GM18508 (cell line): Measurements from ENCODE around the gene RGS6.

Source experiments
- ATAC-seq: cut with Tn5 transposase; IDR thresholded peaks from one replicate; pipeline ENCODE4 v1.9.1; 2021; ENCODE audit warnings: moderate number of reproducible peaks; ENCODE audit not compliant: insufficient read depth, unreplicated experiment

RGS6 gene

DNA sequence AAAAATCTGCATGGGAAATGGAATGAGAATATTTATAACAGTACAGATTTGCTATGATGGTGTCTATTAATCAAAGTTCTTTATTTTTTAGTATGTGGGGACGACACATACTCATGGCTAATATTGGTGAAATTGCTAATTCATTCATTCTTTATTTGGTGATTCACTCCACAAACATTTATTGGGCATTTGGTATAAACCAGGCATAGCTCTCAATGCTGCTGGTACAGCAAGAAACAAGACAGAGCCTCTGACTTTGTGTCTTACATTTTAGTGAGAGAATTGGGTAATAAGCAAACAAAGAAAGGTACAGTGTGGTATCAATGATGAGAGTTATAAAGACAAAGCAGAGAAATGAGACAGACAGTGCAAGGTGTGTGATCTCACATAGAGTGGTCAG, 129.5 kb downstream of the RGS6 start:
- ATAC-seq, result no peak

DNA sequence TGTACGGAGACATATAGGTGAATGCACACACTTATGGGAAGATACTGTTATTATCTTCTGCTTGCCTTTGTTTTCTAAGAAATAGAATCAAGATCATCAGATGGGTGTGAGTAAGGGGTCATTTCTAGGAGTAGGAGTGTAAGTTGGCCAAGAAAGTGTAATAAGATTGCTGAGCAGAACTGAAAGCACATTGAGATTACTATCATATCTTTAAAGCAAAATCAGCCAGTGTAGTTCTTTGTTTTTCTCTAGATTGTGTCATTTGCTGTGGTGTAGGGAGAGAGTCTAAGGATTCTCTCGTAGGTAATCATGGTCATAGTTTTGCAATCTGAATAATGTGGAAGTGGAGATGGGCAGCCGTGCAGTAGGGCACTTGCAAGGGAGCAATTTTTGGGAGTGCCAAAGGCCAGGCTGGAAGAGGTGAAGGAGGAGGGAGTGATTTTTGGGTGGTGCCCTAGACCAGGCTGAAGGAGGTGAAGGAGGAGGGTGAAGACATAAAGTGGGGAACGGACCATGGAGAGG, 131.6 kb downstream of the RGS6 start:
- ATAC-seq, result no peak

DNA sequence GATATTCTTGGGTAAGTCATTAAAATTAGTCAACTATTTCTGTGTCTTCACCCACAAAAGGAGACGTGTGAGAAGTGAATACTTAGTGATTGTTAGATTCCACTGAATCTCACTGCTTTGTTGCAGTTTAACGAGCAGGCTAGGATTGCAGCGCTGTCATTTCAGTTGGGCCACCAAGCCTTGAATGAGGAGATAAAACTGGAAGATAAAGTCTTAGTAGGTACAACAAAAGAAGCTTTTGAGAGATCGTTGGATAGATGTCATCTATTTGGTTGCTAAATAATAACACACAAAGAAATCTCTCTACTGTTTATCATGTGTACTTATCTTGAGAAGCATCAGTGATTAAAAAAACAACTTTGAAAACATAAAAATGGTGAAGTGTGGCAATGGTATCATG, 132.3 kb downstream of the RGS6 start:
- no peak for ATAC-seq

DNA sequence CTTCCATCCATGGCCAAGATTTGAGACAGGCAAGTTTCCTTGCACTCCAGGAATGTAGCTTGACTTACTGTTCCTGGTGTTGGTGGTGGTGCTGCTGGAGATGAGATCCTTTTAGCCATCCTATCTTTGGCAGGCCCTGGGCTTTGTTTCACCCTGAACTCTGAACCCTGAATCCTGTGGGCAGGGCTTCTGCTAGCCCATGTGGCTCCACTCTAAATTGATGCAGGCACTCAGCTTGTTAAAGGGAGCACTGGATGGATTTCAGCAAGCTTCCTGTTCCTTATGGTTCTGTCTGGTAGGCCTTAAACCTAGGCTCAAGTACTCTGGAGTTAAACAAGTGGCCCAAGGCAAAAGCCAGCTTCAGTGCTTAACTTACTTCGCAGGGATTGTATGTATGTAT, 138.2 kb downstream of the RGS6 start:
- ATAC-seq, result no peak

DNA sequence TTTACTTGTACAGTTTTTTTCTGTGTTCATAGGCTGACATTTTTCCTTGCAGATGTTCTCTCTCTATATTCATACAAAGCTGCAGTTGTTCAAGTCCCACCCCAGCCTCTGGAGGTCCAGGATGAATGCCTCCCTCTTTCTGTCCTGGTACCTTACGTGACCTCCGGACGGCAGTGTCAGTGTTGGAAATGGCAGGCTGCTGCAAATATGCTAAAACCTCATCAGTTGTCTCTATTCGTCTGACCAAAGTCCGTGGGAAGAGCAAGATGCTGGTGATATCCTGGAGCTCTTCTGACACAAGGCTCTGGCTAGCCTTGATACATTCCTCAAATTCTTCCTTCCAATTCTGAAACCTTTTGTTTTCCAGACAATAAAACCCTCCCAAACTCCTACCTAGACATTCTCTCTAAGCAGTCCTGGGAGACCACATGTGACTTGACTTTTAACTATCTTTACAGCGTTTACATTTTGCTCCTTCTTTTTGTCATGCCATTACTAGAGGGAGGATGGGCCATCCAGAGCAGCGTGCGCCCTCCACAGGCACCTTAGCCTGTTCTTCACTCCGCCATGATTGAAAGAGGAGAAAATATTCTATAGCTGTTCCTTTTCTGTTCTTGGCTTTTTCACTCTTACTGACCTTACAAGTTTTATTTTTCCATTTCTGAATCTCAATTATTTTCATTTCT, 143.6 kb downstream of the RGS6 start:
- no peak for ATAC-seq

DNA sequence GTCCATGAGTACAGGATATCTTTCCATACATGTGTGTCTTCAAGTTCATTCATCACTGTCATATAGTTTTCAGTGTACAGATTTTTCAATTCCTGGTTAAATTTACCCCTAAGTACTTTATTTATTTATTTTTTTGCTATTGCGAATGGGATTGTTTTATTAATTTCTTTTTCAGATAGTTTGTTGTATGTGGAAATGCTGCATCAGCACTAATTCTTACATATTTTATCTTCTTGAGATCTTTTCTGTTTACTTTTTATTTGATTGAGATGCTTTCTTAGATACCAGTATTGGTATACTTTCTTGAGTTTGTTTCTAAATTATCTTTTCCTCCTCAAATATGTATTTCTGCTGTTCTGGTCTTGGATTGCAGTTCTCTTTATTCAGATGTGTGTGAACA, 148.9 kb downstream of the RGS6 start:
- no peak for ATAC-seq

DNA sequence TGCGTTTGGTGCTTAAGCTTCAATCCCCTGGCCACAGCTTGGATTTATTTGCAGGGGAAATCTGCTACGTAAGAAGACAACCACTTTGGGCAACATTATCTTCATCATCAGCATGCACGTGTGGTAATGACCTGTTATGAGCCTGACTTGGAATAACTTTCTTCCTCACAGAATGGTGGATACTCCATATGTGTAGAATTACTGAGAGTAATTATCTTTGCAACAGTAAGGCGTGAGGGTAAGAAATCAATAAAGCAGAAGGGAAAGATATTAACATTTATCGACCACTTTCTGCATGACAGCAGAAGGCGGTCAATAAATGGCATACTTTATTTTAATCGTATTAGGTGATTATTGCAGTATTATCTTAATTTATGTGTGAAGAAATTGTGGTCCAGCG, 152.7 kb downstream of the RGS6 start:
- ATAC-seq, result no peak

DNA sequence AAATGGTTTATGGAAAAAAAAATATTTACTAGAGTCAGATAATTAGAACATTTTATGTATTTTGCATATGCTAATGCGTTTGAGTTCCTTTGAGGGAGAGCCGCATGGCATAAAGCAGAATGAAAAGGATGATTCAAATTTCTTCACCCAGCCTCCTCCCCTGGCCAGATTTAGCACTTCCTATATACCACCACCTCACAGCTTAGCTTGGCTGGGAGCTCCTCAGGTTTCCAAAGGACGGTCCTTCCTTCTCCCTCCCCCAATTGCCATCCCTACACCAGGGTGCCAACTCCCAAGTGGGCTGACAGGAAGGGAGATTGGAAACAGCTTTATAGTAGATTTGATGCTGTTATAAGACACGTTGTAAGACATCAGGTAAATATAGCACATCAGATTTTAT, 157.4 kb downstream of the RGS6 start:
- no peak for ATAC-seq

DNA sequence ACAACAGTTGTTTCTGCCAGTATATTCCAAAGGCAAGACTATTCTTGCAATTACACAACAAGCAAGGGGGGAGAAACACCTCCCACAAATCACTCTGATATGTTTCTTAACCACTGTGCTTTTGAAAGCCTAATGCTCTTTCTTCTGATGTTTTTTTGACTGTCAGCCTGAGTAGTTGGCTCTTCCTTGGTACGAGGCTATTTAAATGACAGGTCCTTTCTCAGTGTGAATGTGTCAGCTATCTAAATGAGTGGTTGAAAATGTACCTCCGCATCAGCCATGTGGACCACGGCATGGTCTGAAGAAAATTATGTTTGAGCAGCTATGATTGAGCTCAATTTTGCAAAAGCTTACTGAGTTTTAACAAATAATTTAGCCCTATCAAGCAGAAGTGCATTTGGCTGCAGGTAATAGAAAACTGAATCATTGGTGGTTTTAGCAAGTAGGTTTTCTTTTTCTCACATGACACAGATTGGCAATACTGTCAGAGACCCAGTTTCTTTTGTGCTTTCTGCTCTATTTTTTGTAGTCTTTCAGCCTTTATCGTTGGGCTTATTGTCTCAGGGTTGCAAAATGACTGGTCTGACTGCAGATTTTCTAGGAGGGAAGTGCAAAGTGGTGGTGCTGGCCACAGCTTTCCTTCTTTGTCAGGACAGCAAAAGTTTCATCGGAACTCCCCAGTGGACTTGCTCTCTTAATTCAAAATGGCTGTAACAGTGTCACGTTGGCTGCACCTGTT, 162.8 kb downstream of the RGS6 start:
- no peak for ATAC-seq

DNA sequence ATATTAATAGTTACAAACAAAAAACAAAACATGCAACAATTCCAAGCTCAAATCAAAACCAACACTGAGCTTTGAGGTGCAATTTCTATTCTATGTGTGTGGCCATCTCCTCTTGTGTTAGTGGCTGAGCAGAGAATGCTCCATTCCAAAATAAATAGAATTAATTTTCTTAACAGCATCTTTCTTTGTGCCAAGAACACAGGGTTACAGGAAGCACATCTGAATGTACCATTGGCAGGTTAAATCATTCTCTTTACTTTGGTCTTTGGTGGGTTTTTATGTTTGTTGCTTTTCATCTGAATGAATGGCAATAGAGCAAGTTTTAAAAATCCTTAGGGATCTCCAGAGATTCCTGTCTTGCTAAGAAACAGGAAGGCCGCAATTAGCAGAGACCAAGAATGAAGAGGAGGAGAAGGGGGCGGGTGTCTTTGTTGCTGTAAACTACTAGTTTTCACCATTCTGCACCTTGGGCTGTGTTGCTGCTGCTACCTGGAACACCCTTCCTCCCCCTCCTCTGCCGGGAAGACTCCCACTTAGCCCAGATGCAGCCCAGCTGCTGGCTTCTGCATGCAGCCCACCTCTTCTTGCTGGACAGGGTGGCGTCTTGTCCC, 165.0 kb downstream of the RGS6 start:
- ATAC-seq, result no peak

DNA sequence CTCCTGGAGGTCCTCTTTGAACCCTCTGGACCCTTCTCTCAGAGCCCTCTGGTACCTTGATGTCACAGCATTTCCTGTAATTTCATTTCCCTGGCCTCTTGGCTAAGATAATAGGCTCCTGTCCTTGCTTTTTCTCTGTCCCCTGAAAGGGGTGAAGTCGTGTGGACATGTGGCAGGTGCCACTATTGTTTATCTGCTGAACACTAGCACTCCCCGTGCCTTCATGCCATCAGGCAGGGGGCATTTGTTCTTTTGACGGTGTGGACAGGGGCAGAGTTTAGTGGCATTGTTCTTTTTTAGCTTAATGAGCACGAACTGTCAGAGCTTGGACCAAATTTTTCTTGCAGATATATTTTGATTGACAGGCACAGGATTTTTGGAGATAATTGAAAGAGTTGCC, 166.0 kb downstream of the RGS6 start:
- ATAC-seq, result no peak

DNA sequence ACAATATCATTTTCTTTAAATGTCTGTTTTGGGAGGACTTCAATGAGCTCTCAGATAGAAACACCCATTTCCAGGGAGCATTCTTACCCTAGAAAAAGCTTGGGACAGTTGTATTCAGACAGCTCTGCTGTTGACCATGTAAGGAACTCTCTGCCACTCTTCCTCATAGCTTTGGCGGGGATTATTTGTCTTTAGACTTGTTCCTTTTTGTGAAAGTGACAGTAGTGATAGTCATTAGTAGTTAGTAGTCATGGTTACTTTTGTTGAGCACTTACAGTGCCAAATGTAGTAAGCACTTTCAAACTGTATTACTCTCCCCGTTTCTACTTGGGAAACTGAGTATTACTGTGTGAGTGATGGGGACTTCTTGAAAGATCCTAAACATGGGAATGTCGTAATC, 167.3 kb downstream of the RGS6 start:
- ATAC-seq, result no peak

DNA sequence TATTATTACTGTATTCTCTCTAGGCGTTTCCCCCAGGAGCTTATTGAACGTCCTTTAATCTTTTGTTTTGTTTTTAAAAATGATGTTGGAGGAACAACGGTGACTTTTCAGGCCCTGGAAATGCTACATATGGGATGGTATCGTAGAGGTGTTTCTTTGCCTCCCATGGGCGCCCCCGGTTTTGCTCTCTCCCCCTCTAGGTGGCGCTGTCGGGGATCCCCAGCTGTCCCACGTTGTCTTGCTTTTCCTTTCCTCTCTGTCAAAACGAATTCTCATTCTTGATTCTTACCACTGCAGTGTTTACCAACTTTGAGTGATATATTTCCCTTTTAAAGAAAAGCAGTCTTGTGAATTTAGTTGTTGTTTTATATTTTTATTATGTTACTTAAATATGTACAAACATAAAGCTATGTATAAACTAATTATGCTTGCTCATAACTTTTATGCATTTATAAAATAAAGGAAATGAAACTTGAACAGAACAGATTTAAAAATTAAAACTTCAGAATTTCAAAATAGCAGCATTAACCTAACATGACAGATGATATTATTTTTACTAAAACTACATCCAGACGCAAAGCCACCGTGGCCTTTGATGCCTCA, 171.9 kb downstream of the RGS6 start:
- no peak for ATAC-seq

DNA sequence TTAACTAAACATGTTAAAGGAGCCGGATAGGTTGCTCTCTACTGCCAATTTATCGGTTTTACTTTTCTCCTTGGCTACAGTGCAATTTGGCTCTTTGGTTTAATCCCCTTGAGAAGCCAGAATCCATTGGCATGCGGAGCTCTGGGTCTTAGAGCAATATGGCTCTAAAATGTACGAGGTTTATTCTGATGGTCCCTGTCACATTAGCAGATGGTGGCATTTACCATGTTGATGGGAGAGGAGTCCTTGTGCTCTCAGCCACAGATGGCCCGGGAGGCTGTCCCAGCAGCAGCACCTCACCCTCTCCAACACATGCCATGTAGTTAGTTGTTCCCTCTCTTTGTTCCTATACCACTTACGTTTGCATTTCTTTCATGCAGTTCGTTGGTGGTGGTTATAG, 179.7 kb downstream of the RGS6 start:
- ATAC-seq, result no peak

DNA sequence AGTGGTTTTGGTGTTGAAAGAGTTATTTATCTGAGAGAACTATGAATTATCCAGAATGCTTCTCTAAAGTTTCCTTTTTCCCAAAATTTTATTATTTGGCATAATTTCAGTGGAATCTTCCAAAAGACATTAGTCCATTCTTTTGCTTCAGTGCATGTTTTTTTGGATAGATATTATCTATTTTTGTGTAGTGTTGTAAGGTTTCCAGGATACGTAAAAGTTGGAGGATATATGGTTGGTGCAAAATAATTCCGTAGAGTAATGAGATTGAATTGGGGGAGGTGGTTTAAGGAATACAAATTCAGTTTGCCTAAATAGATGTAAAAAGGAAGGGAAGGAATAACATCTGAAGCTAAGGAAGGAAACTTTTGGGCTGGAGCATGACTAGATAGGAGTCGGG, 186.6 kb downstream of the RGS6 start:
- ATAC-seq, result no peak

DNA sequence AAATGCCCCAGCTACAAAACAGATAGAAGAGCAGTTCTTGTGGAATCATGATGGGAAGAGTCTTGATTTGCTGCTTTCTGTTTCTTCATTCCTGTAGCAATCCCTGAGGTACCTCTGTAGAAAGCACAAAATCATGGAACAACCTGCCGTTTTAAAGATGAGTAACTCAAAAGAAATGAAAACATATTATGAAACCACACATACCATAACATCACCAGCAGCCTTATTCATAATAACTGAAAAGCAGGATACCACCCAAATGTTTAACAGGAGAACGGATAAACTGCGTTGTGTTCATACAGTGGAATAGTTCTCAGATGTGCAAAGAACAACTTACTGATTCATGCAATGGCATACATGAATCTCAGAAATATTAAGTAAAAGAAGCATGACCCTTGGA, 188.1 kb downstream of the RGS6 start:
- ATAC-seq, result no peak

DNA sequence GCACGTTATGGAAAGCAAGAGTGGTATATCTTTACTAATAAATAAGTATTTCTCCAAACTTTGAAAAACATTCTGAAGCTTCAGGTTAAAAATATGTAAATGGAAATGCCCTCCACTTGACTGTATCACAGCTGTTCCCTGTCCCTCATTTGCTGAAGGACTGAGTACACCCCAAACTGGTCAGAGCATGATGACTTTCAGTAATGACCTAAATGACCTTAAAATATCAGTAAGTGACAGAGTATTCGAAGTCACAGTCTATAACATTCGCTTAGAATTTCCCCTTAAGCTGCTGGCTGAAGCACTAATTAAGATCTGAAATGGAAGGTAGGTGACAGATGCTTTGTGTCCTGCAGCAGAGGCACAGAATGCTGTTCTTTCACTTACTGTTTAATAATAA, 191.5 kb downstream of the RGS6 start:
- no peak for ATAC-seq

DNA sequence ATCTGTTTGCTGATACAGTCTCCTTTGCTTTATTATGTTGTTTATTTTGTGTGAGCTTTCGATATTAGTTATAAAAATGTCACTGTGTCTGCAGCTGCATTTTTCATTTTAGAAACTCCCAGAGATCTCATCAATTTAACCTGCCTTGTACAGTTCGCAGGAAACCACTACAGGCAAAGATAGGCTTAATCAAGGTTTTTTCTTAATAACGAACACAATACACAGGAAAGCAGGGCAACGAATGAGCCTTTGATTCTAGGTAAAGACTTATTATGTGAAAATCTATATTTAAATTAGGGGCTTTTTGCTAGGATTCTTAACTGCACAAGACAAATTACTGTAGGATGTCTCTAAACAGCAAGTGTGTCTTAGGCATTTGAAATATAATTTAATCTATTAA, 191.9 kb downstream of the RGS6 start:
- ATAC-seq, result no peak

DNA sequence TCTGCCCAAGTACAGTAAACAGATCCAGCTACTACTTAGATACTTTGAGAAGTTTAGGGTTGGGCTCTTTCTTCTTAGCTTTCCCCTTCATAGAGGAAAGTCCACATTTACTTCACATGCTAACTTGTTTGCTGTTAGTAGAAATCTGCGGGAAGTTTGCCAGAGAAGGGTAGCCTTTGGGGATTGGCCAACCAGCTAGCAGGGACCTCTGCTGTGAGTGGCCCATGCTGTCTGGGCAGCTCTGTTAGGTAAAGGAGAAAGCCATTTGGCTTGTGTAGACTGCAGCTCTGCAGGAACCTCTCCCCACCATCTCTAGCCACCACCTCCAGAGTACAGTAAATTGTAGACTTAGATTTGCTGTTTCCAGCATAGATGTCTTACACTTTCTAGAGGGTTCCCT, 193.9 kb downstream of the RGS6 start:
- ATAC-seq, result no peak

DNA sequence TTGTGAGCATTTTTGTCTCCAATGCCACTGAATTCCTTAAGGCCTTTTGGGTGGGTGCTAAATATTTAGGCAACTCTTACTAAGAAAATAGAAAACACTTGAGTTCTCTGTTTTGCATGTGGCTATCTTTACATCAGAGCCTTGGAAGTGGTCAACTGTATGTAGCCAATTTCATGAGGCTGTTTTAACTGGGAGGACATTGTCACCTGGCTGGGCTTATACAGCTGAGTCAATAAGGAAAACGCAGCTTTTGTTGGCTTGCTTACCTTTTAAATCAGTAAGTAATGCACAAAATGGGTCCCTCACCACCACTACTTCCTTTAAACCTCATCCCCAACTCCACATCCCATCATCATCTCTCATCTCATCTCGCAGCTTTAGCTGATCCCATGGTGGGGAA, 194.3 kb downstream of the RGS6 start:
- no peak for ATAC-seq

DNA sequence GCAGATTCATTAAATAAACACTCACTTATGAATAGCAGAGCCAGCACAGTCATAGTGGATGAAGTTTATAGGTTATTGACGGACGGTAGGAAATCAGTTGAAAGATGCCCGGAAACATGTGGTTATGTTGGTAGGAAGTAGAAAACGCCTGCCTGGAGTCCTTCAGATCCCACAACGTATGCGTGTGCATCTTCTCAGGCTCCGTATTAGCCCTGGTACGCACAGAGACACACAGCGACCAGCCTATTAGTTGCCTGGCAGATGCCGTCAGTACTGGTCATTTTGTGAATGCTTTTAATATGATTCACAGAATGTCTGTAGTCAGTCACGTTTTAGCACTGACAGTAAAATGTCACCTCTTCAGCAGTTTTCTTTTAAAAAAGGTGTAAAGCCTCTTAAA, 196.4 kb downstream of the RGS6 start:
- ATAC-seq, result no peak
